ENCODE measurements around the gene FOXP1. TPM values are rescaled to one million over a fixed set of nuclear protein-coding genes. Genes with fewer than 3 reads are reported as not detected.
A peak's percentile ranks its signal among the peaks of the same experiment; 100 is the strongest.

Gene FOXP1
- total RNA-seq, 1 donor from 2014 or later: 107 TPM

DNA sequence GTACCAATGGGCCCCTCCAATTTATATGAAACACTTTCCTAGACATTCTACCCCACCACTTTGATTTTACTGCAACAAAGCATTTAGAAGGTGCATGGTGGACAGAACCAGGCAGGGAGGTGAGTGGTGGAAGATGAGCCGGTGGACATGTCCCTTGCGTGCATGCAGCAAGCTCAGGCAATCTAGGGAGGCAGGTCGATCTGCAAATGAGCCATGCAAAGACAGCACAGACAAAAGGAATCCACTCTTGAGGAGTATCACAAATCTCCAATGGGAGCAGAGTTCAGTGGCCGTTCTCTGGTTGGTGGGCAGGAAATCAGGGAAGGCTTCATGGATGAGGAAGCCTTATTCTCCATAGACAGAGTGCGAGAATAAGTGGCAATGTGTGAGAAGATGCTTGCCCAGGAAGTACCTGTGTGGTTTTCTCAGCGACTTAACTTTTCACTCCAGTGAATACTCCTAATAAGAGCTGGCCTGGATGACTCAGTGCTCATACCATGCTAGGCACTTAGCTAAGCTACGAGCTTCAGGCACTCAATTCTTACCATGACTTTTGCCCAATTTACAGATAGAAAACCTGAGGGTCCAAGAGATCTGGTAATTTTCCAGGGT, 152.5 kb downstream of the FOXP1 start:
- Mint-ChIP-seq H3K4me1 (ENCODE audit: low read depth, unreplicated experiment) (peaks cover 56% of the 10 kb centered on the region), H3K27me3 (ENCODE audit: low read depth, unreplicated experiment) (no peaks in the 10 kb centered on the region), H3K9me3 (ENCODE audit: unreplicated experiment) (peaks cover 11% of the 10 kb centered on the region), H3K4me3 (ENCODE audit: unreplicated experiment) (no peak overlapping the region), H3K27ac (ENCODE audit: unreplicated experiment) (no peak overlapping the region), H3K36me3 (ENCODE audit: low read depth, unreplicated experiment) (peaks cover 19% of the 10 kb centered on the region)
- no peaks in the 10 kb centered on the region for H3K9me3 ChIP-seq (ENCODE audit: insufficient read depth, low read depth, low read length)
- no peak for FAIRE-seq
- H4K20me1 ChIP-seq (ENCODE audit: insufficient read depth, low read length): peaks cover 63% of the 10 kb centered on the region
- no peak overlapping the region for H3K27ac ChIP-seq (ENCODE audit: low read depth, low read length)
- H3K36me3 ChIP-seq (ENCODE audit: insufficient read depth, low read length): no peaks in the 10 kb centered on the region
- H3K79me2 ChIP-seq (ENCODE audit: insufficient read depth, low read length): peaks cover 70% of the 10 kb centered on the region
- no peak overlapping the region for H3K4me3 ChIP-seq (ENCODE audit: insufficient read depth, low read depth, low read length)
- peaks cover 30% of the 10 kb centered on the region for H3K4me1 ChIP-seq (ENCODE audit: insufficient read depth, low read length)
- TF ChIP-seq EZH2 (IDR thresholded peaks at IDR 0.05; ENCODE audit: insufficient read depth, low read length): no peak
- TF ChIP-seq, protein P1, sequence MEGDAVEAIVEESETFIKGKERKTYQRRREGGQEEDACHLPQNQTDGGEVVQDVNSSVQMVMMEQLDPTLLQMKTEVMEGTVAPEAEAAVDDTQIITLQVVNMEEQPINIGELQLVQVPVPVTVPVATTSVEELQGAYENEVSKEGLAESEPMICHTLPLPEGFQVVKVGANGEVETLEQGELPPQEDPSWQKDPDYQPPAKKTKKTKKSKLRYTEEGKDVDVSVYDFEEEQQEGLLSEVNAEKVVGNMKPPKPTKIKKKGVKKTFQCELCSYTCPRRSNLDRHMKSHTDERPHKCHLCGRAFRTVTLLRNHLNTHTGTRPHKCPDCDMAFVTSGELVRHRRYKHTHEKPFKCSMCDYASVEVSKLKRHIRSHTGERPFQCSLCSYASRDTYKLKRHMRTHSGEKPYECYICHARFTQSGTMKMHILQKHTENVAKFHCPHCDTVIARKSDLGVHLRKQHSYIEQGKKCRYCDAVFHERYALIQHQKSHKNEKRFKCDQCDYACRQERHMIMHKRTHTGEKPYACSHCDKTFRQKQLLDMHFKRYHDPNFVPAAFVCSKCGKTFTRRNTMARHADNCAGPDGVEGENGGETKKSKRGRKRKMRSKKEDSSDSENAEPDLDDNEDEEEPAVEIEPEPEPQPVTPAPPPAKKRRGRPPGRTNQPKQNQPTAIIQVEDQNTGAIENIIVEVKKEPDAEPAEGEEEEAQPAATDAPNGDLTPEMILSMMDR (IDR thresholded peaks at IDR 0.05; ENCODE audit: insufficient read depth, low read depth, low read length): no peak
- no peaks in the 10 kb centered on the region for H3K27me3 ChIP-seq (ENCODE audit: insufficient read depth, low read length)
- no peak overlapping the region for H2AFZ ChIP-seq (ENCODE audit: low read depth, low read length)
- DNase-seq (ENCODE audit: low read depth): peak; percentile 43
- no peak overlapping the region for H3K9ac ChIP-seq (ENCODE audit: low read length)
- peak overlapping the region; percentile 3 for H3K4me2 ChIP-seq (ENCODE audit: low read length)

DNA sequence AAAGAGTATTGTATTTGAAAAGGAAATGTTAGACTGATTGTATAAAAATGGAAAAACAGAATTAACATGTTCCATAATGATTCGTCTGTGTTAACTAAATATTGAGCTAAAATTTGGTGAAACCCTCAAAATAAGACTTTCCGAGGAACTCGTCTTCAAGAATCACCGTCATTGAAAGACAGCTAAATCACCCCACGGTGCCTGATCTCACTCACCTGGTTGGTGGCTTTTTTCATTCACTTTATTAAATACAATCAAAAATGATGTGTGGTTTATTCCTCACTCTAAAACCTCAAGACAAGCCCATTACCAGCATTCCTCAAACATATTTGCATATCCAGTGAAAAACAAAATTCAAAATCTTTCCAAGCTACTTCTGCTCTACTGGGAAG, 153.9 kb downstream of the FOXP1 start:
- Histone ChIP-seq H3K27ac (ENCODE audit: low read depth, low read length) (no peak overlapping the region), H3K4me1 (ENCODE audit: insufficient read depth, low read length) (peaks cover 42% of the 10 kb centered on the region), H3K27me3 (ENCODE audit: insufficient read depth, low read length) (no peaks in the 10 kb centered on the region), H3K4me3 (ENCODE audit: insufficient read depth, low read depth, low read length) (no peak overlapping the region), H3K4me2 (ENCODE audit: low read length) (no peak overlapping the region), H3K9me3 (ENCODE audit: insufficient read depth, low read depth, low read length) (no peaks in the 10 kb centered on the region), H4K20me1 (ENCODE audit: insufficient read depth, low read length) (peaks cover 70% of the 10 kb centered on the region), H2AFZ (ENCODE audit: low read depth, low read length) (no peak overlapping the region), H3K79me2 (ENCODE audit: insufficient read depth, low read length) (peaks cover 69% of the 10 kb centered on the region), H3K9ac (ENCODE audit: low read length) (no peak overlapping the region), H3K36me3 (ENCODE audit: insufficient read depth, low read length) (no peaks in the 10 kb centered on the region)
- FAIRE-seq (no peak), DNase-seq (ENCODE audit: low read depth) (no peak)
- no peak for TF ChIP-seq EZH2 (IDR thresholded peaks at IDR 0.05; ENCODE audit: insufficient read depth, low read length)
- TF ChIP-seq, protein P1 (IDR thresholded peaks at IDR 0.05; ENCODE audit: insufficient read depth, low read depth, low read length): no peak
- H3K36me3 Mint-ChIP-seq (ENCODE audit: low read depth, unreplicated experiment): peaks cover 15% of the 10 kb centered on the region
- H3K27ac Mint-ChIP-seq (ENCODE audit: unreplicated experiment): peak overlapping the region; percentile 31
- H3K9me3 Mint-ChIP-seq (ENCODE audit: unreplicated experiment): peaks cover 6% of the 10 kb centered on the region
- no peak overlapping the region for H3K4me3 Mint-ChIP-seq (ENCODE audit: unreplicated experiment)
- no peaks in the 10 kb centered on the region for H3K27me3 Mint-ChIP-seq (ENCODE audit: low read depth, unreplicated experiment)
- H3K4me1 Mint-ChIP-seq (ENCODE audit: low read depth, unreplicated experiment): peaks cover 64% of the 10 kb centered on the region

DNA sequence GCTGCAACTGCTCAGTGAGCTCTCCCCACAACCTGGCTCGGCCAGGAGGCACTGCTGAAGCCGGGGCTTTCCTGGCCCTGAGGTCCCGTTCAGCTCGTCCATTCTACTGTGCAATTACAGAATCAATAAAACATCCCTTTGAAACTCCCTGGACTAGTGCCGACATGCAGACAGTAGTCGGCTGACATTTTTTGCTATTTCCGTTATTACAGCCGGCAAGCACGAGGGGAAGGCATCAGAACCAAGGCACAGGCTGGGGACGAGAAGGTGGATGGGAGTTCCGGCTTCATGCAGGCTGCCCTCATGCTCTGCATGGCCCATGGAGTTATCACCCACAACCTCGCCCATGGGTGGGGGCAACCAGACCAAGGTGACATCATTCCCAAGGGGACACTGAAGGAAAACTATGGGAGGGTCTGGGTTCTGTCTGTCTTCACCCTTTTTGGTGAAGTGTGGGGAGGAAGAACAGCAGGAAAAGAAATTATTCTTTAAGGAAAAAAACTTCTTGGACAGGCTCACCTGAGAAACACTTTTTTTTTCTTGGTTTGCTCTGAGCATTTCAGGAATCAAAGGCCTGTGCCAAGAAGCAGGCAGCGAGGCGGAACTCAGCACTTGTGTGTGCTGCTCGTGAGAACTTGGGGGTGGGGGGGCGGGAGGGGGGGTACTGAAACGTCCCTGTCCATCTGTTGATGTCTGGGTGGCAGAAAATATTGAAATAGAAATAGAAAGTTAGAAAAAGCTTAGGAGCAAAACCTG, 154.5 kb downstream of the FOXP1 start:
- DNase-seq (ENCODE audit: low read depth) (peak; percentile 68), FAIRE-seq (no peak)
- no peaks in the 10 kb centered on the region for H3K27me3 Mint-ChIP-seq (ENCODE audit: low read depth, unreplicated experiment)
- H3K4me1 Mint-ChIP-seq (ENCODE audit: low read depth, unreplicated experiment): peaks cover 66% of the 10 kb centered on the region
- H3K4me3 ChIP-seq (ENCODE audit: insufficient read depth, low read depth, low read length): no peak overlapping the region
- peak overlapping the region; percentile 42 for H3K9ac ChIP-seq (ENCODE audit: low read length)
- H3K27me3 ChIP-seq (ENCODE audit: insufficient read depth, low read length): no peaks in the 10 kb centered on the region
- H3K9me3 ChIP-seq (ENCODE audit: insufficient read depth, low read depth, low read length): no peaks in the 10 kb centered on the region
- no peaks in the 10 kb centered on the region for H3K36me3 ChIP-seq (ENCODE audit: insufficient read depth, low read length)
- no peak overlapping the region for H2AFZ ChIP-seq (ENCODE audit: low read depth, low read length)
- H3K27ac Mint-ChIP-seq (ENCODE audit: unreplicated experiment): no peak overlapping the region
- H3K36me3 Mint-ChIP-seq (ENCODE audit: low read depth, unreplicated experiment): peaks cover 14% of the 10 kb centered on the region
- H3K4me3 Mint-ChIP-seq (ENCODE audit: unreplicated experiment): no peak overlapping the region
- H3K9me3 Mint-ChIP-seq (ENCODE audit: unreplicated experiment): peaks cover 3% of the 10 kb centered on the region
- H3K4me2 ChIP-seq (ENCODE audit: low read length): peak overlapping the region; percentile 63
- peaks cover 44% of the 10 kb centered on the region for H3K4me1 ChIP-seq (ENCODE audit: insufficient read depth, low read length)
- H3K79me2 ChIP-seq (ENCODE audit: insufficient read depth, low read length): peaks cover 69% of the 10 kb centered on the region
- TF ChIP-seq, protein P1 (IDR thresholded peaks at IDR 0.05; ENCODE audit: insufficient read depth, low read depth, low read length): no peak
- TF ChIP-seq EZH2 (IDR thresholded peaks at IDR 0.05; ENCODE audit: insufficient read depth, low read length): no peak
- H4K20me1 ChIP-seq (ENCODE audit: insufficient read depth, low read length): peaks cover 73% of the 10 kb centered on the region
- peak overlapping the region; percentile 36 for H3K27ac ChIP-seq (ENCODE audit: low read depth, low read length)

All from astrocyte (in vitro differentiated cells and primary cell).